Fibroblast of lung (primary cell): ENCODE measurements around the gene CYP24A1. TPM values are rescaled to one million over a fixed set of nuclear protein-coding genes. Genes with fewer than 3 reads are reported as not detected.

Experiments used
- DNase-seq, 2 donors: peaks; one replicate each; pipeline versions ENCODE4 v3.0.0 to v3.0.0-alpha.2; 2010; ENCODE audit warnings: low read depth in 2 of 2
- H2AFZ ChIP-seq: 2 replicates; pipeline ENCODE4 v1.5.1; 2012; ENCODE audit warnings: low read length, control low read depth, inconsistent platforms
- H3K27ac ChIP-seq: 2 replicates; pipeline ENCODE4 v1.5.1; 2011; ENCODE audit warnings: low read length, control low read depth; ENCODE audit not compliant: insufficient read depth
- H3K27me3 ChIP-seq: 2 replicates; pipeline ENCODE4 v1.5.1; 2011; ENCODE audit warnings: mild to moderate bottlenecking, low read length; ENCODE audit not compliant: control insufficient read depth, insufficient read depth
- H3K36me3 ChIP-seq: 2 replicates; pipeline ENCODE4 v1.5.1; 2011; ENCODE audit warnings: low read length; ENCODE audit not compliant: control insufficient read depth, insufficient read depth
- H3K4me1 ChIP-seq: 2 replicates; pipeline ENCODE4 v1.5.1; 2011; ENCODE audit warnings: low read length; ENCODE audit not compliant: control insufficient read depth, insufficient read depth; ENCODE audit errors: extremely low read depth
- H3K4me2 ChIP-seq: 2 replicates; pipeline ENCODE4 v1.5.1; 2011; ENCODE audit warnings: low read length, control low read depth; ENCODE audit not compliant: insufficient read depth; ENCODE audit errors: extremely low read depth
- H3K4me3 ChIP-seq, 4 experiments: fragments of 200-600 bp in 1 of 4; sonication (generic) in 1 of 4; replicated peaks in 1 of 4; 2 replicates each; pipeline ENCODE4 v1.5.1; 2011 to 2016; ENCODE audit warnings: low read length in 4 of 4, low read depth in 3 of 4, mild to moderate bottlenecking in 3 of 4, control low read depth in 2 of 4, inconsistent platforms in 1 of 4, mixed read lengths in 1 of 4; ENCODE audit not compliant: insufficient read depth in 1 of 4; ENCODE audit errors: control extremely low read depth in 1 of 4
- H3K79me2 ChIP-seq: 2 replicates; pipeline ENCODE4 v1.5.1; 2012; ENCODE audit warnings: mild to moderate bottlenecking, low read length, inconsistent platforms; ENCODE audit not compliant: control insufficient read depth, insufficient read depth
- H3K9ac ChIP-seq: 2 replicates; pipeline ENCODE4 v1.5.1; 2011; ENCODE audit warnings: mild to moderate bottlenecking, low read length, control low read depth; ENCODE audit not compliant: insufficient read depth
- H3K9me3 ChIP-seq: 2 replicates; pipeline ENCODE4 v1.5.1; 2012; ENCODE audit warnings: low read depth, low read length; ENCODE audit not compliant: control insufficient read depth, insufficient read depth
- H4K20me1 ChIP-seq: 2 replicates; pipeline ENCODE4 v1.5.1; 2011; ENCODE audit warnings: low read length; ENCODE audit not compliant: control insufficient read depth, insufficient read depth; ENCODE audit errors: extremely low read depth
- EZH2 ChIP-seq: IDR thresholded peaks from 2 replicates; pipeline ENCODE4 v1.5.1; 2012; ENCODE audit warnings: low read length, control low read depth, mild to moderate bottlenecking; ENCODE audit errors: missing control alignments
- polyA plus RNA-seq, 2 donors: library from polyadenylated mRNA; depleted of rRNA in 1 of 2; stranded (reverse) in 1 of 2; unstranded in 1 of 2; fragments of >200 nt; gene quantifications; 2 replicates each; pipeline ENCODE4 v1.2.1, GENCODE V29; 2011 to 2012; ENCODE audit warnings: missing spikeins in 1 of 2
- total RNA-seq: library from RNA; depleted of rRNA; stranded (reverse); fragments of >200 nt; gene quantifications from 2 replicates; pipeline ENCODE4 v1.2.1, GENCODE V29; 2014
- TF ChIP-seq, protein P1 (sequence below), 2 donors: IDR thresholded peaks in 1 of 2; conservative IDR thresholded peaks in 1 of 2; 1 replicate in 1 of 2; 2 replicates in 1 of 2; pipeline ENCODE4 v1.5.1; 2011 to 2012; ENCODE audit warnings: low read length in 2 of 2, control low read depth in 1 of 2, inconsistent platforms in 1 of 2, low read depth in 1 of 2, mild to moderate bottlenecking in 1 of 2

The CYP24A1 gene
- total and polyA plus RNA-seq, 2 donors (not counting 1 experiment from before 2014, with no cell fraction given): not detected

GRCh38 chr20:54161821-54162149, 12.0 kb downstream of the CYP24A1 start:
- Histone ChIP-seq H3K4me3 (no peak overlapping the region), H3K9ac (no peak overlapping the region), H3K36me3 (no peaks in the 10 kb centered on the region), H3K4me1 (no peaks in the 10 kb centered on the region), H3K9me3 (no peaks in the 10 kb centered on the region), H3K27me3 (peaks cover 7% of the 10 kb centered on the region), H3K79me2 (no peaks in the 10 kb centered on the region), H4K20me1 (no peaks in the 10 kb centered on the region), H3K4me2 (no peak overlapping the region), H3K27ac (no peak overlapping the region), H2AFZ (no peak overlapping the region)
- DNase-seq: no peak
- TF ChIP-seq EZH2: no peak
- TF ChIP-seq, protein P1, sequence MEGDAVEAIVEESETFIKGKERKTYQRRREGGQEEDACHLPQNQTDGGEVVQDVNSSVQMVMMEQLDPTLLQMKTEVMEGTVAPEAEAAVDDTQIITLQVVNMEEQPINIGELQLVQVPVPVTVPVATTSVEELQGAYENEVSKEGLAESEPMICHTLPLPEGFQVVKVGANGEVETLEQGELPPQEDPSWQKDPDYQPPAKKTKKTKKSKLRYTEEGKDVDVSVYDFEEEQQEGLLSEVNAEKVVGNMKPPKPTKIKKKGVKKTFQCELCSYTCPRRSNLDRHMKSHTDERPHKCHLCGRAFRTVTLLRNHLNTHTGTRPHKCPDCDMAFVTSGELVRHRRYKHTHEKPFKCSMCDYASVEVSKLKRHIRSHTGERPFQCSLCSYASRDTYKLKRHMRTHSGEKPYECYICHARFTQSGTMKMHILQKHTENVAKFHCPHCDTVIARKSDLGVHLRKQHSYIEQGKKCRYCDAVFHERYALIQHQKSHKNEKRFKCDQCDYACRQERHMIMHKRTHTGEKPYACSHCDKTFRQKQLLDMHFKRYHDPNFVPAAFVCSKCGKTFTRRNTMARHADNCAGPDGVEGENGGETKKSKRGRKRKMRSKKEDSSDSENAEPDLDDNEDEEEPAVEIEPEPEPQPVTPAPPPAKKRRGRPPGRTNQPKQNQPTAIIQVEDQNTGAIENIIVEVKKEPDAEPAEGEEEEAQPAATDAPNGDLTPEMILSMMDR (conservative IDR thresholded peaks at IDR 0.05 in 1 of 2, IDR thresholded peaks at IDR 0.05 in 1 of 2; ENCODE audit: low read depth in 1 of 2, low read length in 2 of 2): no peak

DNA sequence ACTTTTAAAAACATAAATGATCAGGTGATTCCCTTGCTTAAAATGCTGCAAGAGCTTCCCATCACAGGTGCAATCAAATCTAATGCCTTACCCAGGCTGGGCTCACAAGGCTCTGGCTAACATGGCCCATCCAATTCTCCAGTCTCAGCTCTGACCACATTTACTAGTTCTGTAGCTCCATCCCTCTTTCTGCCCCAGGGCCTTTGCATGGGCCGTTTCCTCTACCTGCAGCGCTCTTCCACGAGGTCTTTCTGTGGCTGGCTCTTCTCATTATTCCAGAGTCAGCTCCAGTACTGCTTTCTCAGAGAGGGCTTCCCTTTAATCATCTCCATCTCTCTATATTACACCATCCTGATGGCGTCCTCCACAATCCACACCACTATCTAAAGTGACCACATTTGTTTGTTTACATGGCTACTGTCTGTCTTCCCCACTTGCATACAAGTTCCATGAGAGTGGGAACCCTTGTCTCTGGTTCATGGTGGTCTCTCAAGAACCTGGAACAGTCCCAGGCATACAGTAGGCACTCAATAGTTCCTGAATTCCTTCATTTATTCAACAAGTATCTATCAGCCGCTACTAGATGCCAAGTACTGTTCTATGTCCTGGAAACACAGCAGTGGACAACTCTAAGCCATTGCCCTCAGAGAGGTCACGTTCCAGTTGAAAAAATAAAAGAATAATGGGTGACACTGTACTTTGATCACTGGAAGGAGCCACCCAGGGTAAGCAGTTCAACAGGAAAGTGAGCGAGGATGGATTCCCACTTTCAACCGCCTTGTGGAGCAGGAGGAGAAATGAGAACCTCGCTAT, 12.6 kb downstream of the CYP24A1 start:
- no peaks in the 10 kb centered on the region for H3K79me2 ChIP-seq
- H3K27ac ChIP-seq: no peak overlapping the region
- no peaks in the 10 kb centered on the region for H4K20me1 ChIP-seq
- no peak overlapping the region for H3K4me3 ChIP-seq
- H2AFZ ChIP-seq: no peak overlapping the region
- H3K9ac ChIP-seq: no peak overlapping the region
- no peak for DNase-seq
- H3K27me3 ChIP-seq: peaks cover 7% of the 10 kb centered on the region
- no peak for TF ChIP-seq EZH2
- TF ChIP-seq, protein P1 (conservative IDR thresholded peaks at IDR 0.05 in 1 of 2, IDR thresholded peaks at IDR 0.05 in 1 of 2; ENCODE audit: low read depth in 1 of 2, low read length in 2 of 2): no peak
- no peak overlapping the region for H3K4me2 ChIP-seq
- H3K9me3 ChIP-seq: no peaks in the 10 kb centered on the region
- no peaks in the 10 kb centered on the region for H3K36me3 ChIP-seq
- H3K4me1 ChIP-seq: no peaks in the 10 kb centered on the region

DNA sequence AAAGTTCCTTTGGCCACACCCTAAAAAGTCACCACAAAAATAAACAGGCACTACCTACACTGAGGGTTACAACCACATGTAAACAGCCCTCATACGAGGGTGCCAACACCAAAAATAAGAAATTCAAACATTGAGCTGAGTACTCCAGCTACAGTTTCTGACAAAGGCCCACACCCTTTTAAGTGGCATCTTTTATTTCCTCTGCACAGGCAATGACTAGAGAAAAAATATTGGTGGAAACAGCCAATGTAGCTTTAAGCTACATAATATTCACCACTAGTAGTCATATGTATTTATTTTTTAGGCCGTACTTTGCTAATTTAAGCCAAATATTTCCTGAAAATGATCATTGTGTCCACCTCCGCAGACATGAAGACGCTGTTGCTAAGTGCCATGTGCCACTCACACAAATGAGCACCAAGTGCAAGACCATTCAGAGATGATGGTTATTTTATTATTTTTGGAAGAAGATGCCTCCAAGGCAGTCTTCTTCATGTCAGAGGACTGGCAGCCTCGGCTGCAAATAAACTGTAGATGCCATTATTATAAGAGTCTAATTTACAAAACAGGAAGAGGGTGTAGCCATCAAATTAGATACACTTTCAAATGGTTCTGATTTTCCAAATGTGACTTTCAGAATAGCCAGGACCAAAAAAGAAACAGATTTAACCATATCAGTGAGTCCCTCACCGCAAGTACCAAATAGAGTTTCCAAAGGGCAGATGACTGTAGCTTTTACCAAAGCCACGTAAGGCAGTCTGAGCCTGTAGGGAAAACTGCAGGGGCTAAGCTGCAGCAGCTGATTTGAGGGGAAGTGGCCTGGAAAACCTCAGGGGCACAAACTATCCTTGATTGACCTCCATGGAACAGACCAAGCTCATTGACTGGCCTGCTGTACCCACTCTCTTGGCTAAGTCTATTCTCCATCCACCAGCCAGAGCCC, 13.4 kb downstream of the CYP24A1 start:
- H3K9ac ChIP-seq: no peak overlapping the region
- H2AFZ ChIP-seq: no peak overlapping the region
- H3K4me2 ChIP-seq: no peak overlapping the region
- no peak overlapping the region for H3K27ac ChIP-seq
- H3K4me3 ChIP-seq: no peak overlapping the region
- no peak for DNase-seq
- no peaks in the 10 kb centered on the region for H4K20me1 ChIP-seq
- H3K4me1 ChIP-seq: no peaks in the 10 kb centered on the region
- no peaks in the 10 kb centered on the region for H3K79me2 ChIP-seq
- H3K27me3 ChIP-seq: peaks cover 7% of the 10 kb centered on the region
- no peaks in the 10 kb centered on the region for H3K9me3 ChIP-seq
- no peak for TF ChIP-seq EZH2
- TF ChIP-seq, protein P1 (conservative IDR thresholded peaks at IDR 0.05 in 1 of 2, IDR thresholded peaks at IDR 0.05 in 1 of 2; ENCODE audit: low read depth in 1 of 2, low read length in 2 of 2): no peak
- H3K36me3 ChIP-seq: no peaks in the 10 kb centered on the region
